Measurements from ENCODE around the gene NFE2L3.
"Not testable (repeated sequence)": the region's sequence is repeated elsewhere in the genome, so short reads cannot be mapped to it uniquely, and the experiment has no call there.

Gene NFE2L3

GRCh38 chr7:26117142-26117807, 34.7 kb upstream of the NFE2L3 start:
- TF ChIP-seq, protein P1, sequence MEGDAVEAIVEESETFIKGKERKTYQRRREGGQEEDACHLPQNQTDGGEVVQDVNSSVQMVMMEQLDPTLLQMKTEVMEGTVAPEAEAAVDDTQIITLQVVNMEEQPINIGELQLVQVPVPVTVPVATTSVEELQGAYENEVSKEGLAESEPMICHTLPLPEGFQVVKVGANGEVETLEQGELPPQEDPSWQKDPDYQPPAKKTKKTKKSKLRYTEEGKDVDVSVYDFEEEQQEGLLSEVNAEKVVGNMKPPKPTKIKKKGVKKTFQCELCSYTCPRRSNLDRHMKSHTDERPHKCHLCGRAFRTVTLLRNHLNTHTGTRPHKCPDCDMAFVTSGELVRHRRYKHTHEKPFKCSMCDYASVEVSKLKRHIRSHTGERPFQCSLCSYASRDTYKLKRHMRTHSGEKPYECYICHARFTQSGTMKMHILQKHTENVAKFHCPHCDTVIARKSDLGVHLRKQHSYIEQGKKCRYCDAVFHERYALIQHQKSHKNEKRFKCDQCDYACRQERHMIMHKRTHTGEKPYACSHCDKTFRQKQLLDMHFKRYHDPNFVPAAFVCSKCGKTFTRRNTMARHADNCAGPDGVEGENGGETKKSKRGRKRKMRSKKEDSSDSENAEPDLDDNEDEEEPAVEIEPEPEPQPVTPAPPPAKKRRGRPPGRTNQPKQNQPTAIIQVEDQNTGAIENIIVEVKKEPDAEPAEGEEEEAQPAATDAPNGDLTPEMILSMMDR (IDR thresholded peaks at IDR 0.05; ENCODE audit: low read depth, low read length, missing control alignments), result no peak
- no peak overlapping the region for H3K4me3 ChIP-seq (ENCODE audit: low read depth, low read length)
- no peak for DNase-seq (ENCODE audit: low read depth)

DNA sequence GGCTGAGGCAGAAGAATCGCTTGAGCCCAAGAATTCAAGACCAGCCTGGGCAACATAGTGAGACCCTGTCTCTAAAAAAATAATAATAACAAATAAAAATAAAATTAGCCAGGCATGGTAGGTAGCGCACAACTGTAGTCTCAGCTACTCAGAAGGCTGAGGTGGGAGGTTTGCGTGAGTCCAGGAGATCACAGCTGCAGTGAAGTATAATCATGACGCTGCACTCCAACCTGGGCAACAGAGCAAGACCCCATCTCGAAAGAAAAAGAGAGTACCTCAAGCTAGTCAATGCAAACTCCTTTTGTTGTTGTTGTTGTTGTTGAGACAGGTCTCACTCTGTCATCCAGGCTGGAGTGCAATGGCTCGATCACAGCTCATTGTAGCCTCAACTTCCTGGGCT, 34.0 kb upstream of the NFE2L3 start:
- no peak overlapping the region for H3K4me3 ChIP-seq (ENCODE audit: low read depth, low read length)
- DNase-seq (ENCODE audit: low read depth), result no peak
- TF ChIP-seq, protein P1 (IDR thresholded peaks at IDR 0.05; ENCODE audit: low read depth, low read length, missing control alignments), result no peak

- TF ChIP-seq, protein P1 (IDR thresholded peaks at IDR 0.05; ENCODE audit: low read depth, low read length, missing control alignments), result no peak
- no peak overlapping the region for H3K4me3 ChIP-seq (ENCODE audit: low read depth, low read length)
- no peak for DNase-seq (ENCODE audit: low read depth)
These were observed 29.3 kb upstream of the NFE2L3 start for GRCh38 chr7:26122745-26123144.

GRCh38 chr7:26124775-26125174, 27.2 kb upstream of the NFE2L3 start:
- H3K4me3 ChIP-seq (ENCODE audit: low read depth, low read length); DNase-seq (ENCODE audit: low read depth): not testable (repeated sequence)

DNA sequence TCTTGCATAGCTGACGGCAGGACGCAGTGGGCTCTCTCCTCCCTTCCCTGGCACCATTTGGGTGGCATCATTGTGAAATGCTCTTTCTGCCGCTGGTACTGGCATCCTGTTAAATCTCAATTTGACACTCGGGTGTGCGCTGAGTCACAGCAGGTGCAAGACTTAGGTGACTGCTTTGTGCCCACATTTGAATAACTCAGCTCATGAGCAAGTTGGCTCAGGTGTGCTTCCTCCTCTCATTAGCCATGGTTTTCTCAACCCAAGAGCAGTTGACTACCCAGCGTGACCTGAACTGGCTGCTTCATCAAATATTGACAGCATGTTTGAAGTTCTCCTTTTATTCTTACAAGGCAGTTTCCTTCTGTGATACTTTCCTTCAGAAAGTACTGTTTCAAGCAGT, 24.6 kb upstream of the NFE2L3 start:
- H3K4me3 ChIP-seq (ENCODE audit: low read depth, low read length), result no peak overlapping the region
- no peak for DNase-seq (ENCODE audit: low read depth)
- TF ChIP-seq, protein P1 (IDR thresholded peaks at IDR 0.05; ENCODE audit: low read depth, low read length, missing control alignments), result no peak

GRCh38 chr7:26131056-26131589, 20.9 kb upstream of the NFE2L3 start:
- no peak overlapping the region for H3K4me3 ChIP-seq (ENCODE audit: low read depth, low read length)
- TF ChIP-seq, protein P1 (IDR thresholded peaks at IDR 0.05; ENCODE audit: low read depth, low read length, missing control alignments), result no peak
- no peak for DNase-seq (ENCODE audit: low read depth)

GRCh38 chr7:26135076-26135475, 16.9 kb upstream of the NFE2L3 start:
- TF ChIP-seq, protein P1 (IDR thresholded peaks at IDR 0.05; ENCODE audit: low read depth, low read length, missing control alignments), result no peak
- no peak overlapping the region for H3K4me3 ChIP-seq (ENCODE audit: low read depth, low read length)
- no peak for DNase-seq (ENCODE audit: low read depth)
